CD14-positive monocyte (primary cell): ENCODE measurements around the gene LEF1. TPM values are rescaled to one million over a fixed set of nuclear protein-coding genes. Genes with fewer than 3 reads are reported as not detected.
A peak's percentile ranks its signal among the peaks of the same experiment; 100 is the strongest.

Experiments used
- DNase-seq, 3 donors: peaks; one replicate each; pipeline ENCODE4 v3.0.0-alpha.2; 2011 to 2022
- H2AFZ ChIP-seq: 2 replicates; pipeline ENCODE4 v1.6.0; 2012; ENCODE audit warnings: mild to moderate bottlenecking, low read depth, low read length, inconsistent platforms; ENCODE audit not compliant: insufficient read depth, poor library complexity, severe bottlenecking
- H3K27ac ChIP-seq, 2 donors: 1 replicate in 1 of 2; 2 replicates in 1 of 2; pipeline ENCODE4 v1.5.1; 2012 to 2013; ENCODE audit warnings: low read length in 2 of 2, control low read depth in 1 of 2, inconsistent platforms in 1 of 2, low read depth in 1 of 2, mild to moderate bottlenecking in 1 of 2
- H3K27me3 ChIP-seq, 2 donors: one replicate each; pipeline versions ENCODE4 v1.6.0 to v1.6.1; 2011 to 2013; ENCODE audit warnings: low read length in 2 of 2; ENCODE audit not compliant: control insufficient read depth in 2 of 2, insufficient read depth in 2 of 2
- H3K36me3 ChIP-seq, 2 donors: replicated peaks in 1 of 2; 1 replicate in 1 of 2; 2 replicates in 1 of 2; pipeline versions ENCODE4 v1.5.1 to v1.6.1; 2012 to 2013; ENCODE audit warnings: low read length in 2 of 2, control low read depth in 1 of 2, inconsistent platforms in 1 of 2, mild to moderate bottlenecking in 1 of 2; ENCODE audit not compliant: insufficient read depth in 2 of 2, control insufficient read depth in 1 of 2
- H3K4me1 ChIP-seq, 2 donors: 1 replicate in 1 of 2; 2 replicates in 1 of 2; pipeline versions ENCODE4 v1.5.1 to v1.6.1; 2012 to 2013; ENCODE audit warnings: low read length in 2 of 2, control low read depth in 1 of 2, inconsistent platforms in 1 of 2, mild to moderate bottlenecking in 1 of 2, moderate library complexity in 1 of 2; ENCODE audit not compliant: insufficient read depth in 2 of 2, control insufficient read depth in 1 of 2
- H3K4me2 ChIP-seq: replicated peaks from 2 replicates; pipeline ENCODE3; 2012; ENCODE audit warnings: low read length, moderate library complexity, mild to moderate bottlenecking; ENCODE audit not compliant: poor library complexity, severe bottlenecking; ENCODE audit errors: extremely low read depth
- H3K4me3 ChIP-seq, 3 experiments: fragments of 200-600 bp in 1 of 3; sonication (generic) in 1 of 3; replicated peaks in 1 of 3; 1 replicate in 2 of 3; 2 replicates in 1 of 3; pipeline ENCODE4 v1.5.1; 2011 to 2013; ENCODE audit warnings: low read length in 3 of 3, mild to moderate bottlenecking in 3 of 3, control low read depth in 2 of 3, low read depth in 2 of 3, inconsistent platforms in 1 of 3, moderate library complexity in 1 of 3
- H3K79me2 ChIP-seq: 2 replicates; pipeline ENCODE4 v1.6.0; 2012; ENCODE audit warnings: mild to moderate bottlenecking, control low read depth, inconsistent platforms, low read length, moderate library complexity; ENCODE audit not compliant: insufficient read depth
- H3K9ac ChIP-seq: 2 replicates; pipeline ENCODE4 v1.6.0; 2017; ENCODE audit warnings: low read length, mild to moderate bottlenecking; ENCODE audit not compliant: insufficient read depth, poor library complexity, severe bottlenecking
- H3K9me3 ChIP-seq, 2 donors: replicated peaks in 1 of 2; 1 replicate in 1 of 2; 2 replicates in 1 of 2; pipeline versions ENCODE4 v1.5.1 to v1.6.1; 2012 to 2013; ENCODE audit warnings: low read length in 2 of 2, control low read depth in 1 of 2; ENCODE audit not compliant: control insufficient read depth in 1 of 2, insufficient read depth in 1 of 2
- H4K20me1 ChIP-seq: 2 replicates; pipeline ENCODE4 v1.6.0; 2012; ENCODE audit warnings: mild to moderate bottlenecking, low read length, control low read depth, moderate library complexity; ENCODE audit not compliant: insufficient read depth
- H3K27ac Mint-ChIP-seq, 7 donors: one replicate each; pipeline ENCODE4 v1.8.0; 2020; ENCODE audit warnings: mild to moderate bottlenecking in 7 of 7, mixed read lengths in 7 of 7, moderate library complexity in 6 of 7, inconsistent platforms in 2 of 7
- H3K27me3 Mint-ChIP-seq, 3 donors: one replicate each; pipeline ENCODE4 v1.8.0; 2021 to 2022; ENCODE audit warnings: low read depth in 3 of 3, mild to moderate bottlenecking in 3 of 3, mixed read lengths in 3 of 3, moderate library complexity in 3 of 3, inconsistent platforms in 1 of 3
- H3K36me3 Mint-ChIP-seq, 2 donors: one replicate each; pipeline ENCODE4 v1.8.0; 2020; ENCODE audit warnings: mixed read lengths in 2 of 2, inconsistent platforms in 1 of 2, mild to moderate bottlenecking in 1 of 2
- H3K4me1 Mint-ChIP-seq: one replicate; pipeline ENCODE4 v1.8.0; 2020; ENCODE audit warnings: mild to moderate bottlenecking, mixed read lengths
- H3K4me3 Mint-ChIP-seq, 2 donors: one replicate each; pipeline ENCODE4 v1.8.0; 2020; ENCODE audit warnings: mild to moderate bottlenecking in 2 of 2, mixed read lengths in 2 of 2, moderate library complexity in 1 of 2
- H3K9me3 Mint-ChIP-seq, 7 donors: one replicate each; pipeline ENCODE4 v1.8.0; 2020 to 2022; ENCODE audit warnings: mixed read lengths in 7 of 7, mild to moderate bottlenecking in 6 of 7, moderate library complexity in 6 of 7, inconsistent platforms in 2 of 7
- WGBS: methylation state at CpG from one replicate; pipeline ENCODE4 v1.1.5; 2013; ENCODE audit warnings: missing lambda C conversion rate; ENCODE audit not compliant: insufficient coverage; 5-methylcytosine and 5-hydroxymethylcytosine counted together
- intact Hi-C, 2 donors: fragments of 100-400 bp; cut with micrococcal nuclease; formaldehyde crosslinking; loops; one replicate each; pipeline versions ENCODE4 v1.15.0 to v1.15.1; 2023
- polyA plus RNA-seq, 3 donors: library from polyadenylated mRNA; depleted of rRNA in 1 of 3; unstranded in 2 of 3; stranded (reverse) in 1 of 3; fragments of 300-500 nt in 2 of 3; fragments of >200 nt in 1 of 3; fragmentation: Illumina TruSeq in 2 of 3; gene quantifications; 1 replicate in 2 of 3; 2 replicates in 1 of 3; pipeline ENCODE4 v1.2.3, GENCODE V29; 2012 to 2021
- TF ChIP-seq, protein P1 (sequence below): fragments of 200-600 bp; IDR thresholded peaks from one replicate; pipeline ENCODE4 v1.8.0; 2022; ENCODE audit warnings: antibody characterized with exemption, mild to moderate bottlenecking

The LEF1 gene
- polyA plus RNA-seq, 3 donors = 0.29 to 1.3 (median 0.61) TPM

DNA sequence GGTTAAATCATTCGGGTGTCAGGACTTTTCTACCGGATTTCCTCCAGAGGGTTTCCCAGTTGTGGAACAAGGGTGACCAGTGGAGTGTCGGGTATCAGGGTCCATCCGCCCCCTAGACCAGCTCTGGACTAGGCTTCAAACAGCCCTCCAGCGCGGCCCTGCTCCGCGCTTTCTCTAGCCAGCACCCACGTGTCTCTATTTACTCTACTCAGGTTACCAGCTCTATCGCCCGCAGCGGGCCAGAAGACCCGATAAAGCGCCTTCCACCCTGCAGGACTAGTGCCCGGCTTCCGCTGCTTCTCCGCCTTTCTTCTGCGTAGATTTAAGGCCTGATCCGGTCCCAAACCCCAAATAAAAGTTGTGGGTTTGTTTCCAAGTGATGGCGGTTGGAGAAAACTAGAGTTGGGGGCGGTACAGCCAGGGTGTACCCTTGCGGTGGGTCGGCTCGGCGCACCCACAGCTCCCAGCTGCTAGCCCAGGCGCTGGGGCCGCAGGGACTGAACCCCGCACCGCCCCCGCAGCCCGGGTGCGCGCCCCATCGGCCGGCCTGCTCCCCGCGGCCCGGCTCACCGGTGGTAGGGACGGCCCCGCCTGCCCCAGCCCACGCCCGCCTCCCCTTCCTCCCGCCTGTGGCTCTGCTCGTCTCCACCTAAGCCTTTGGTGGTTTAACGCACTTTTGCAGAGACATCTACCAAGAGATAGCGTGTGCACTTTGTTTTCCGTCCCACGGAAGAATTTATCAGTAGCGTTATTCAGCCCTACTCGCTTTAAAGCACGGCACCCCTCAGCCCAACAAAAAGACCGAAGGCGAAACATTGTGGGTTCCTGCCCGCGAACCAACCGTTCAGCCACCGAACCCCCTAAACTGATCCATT, 2.1 kb downstream of the LEF1 start:
- intact Hi-C loops = no loop called here
- no peak overlapping the region for H3K27ac ChIP-seq
- H3K9ac ChIP-seq = no peak overlapping the region
- H3K9me3 ChIP-seq = peaks cover 0 to 39% of the 10 kb centered on the region in 2 donors
- peaks cover 12 to 28% of the 10 kb centered on the region in 2 donors for H3K4me1 ChIP-seq
- no peak for DNase-seq
- TF ChIP-seq, protein P1, sequence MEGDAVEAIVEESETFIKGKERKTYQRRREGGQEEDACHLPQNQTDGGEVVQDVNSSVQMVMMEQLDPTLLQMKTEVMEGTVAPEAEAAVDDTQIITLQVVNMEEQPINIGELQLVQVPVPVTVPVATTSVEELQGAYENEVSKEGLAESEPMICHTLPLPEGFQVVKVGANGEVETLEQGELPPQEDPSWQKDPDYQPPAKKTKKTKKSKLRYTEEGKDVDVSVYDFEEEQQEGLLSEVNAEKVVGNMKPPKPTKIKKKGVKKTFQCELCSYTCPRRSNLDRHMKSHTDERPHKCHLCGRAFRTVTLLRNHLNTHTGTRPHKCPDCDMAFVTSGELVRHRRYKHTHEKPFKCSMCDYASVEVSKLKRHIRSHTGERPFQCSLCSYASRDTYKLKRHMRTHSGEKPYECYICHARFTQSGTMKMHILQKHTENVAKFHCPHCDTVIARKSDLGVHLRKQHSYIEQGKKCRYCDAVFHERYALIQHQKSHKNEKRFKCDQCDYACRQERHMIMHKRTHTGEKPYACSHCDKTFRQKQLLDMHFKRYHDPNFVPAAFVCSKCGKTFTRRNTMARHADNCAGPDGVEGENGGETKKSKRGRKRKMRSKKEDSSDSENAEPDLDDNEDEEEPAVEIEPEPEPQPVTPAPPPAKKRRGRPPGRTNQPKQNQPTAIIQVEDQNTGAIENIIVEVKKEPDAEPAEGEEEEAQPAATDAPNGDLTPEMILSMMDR = no peak
- H3K4me3 Mint-ChIP-seq = peak overlapping the region; percentile 85 to 96
- H3K27me3 ChIP-seq = peaks cover 81 to 96% of the 10 kb centered on the region in 2 donors
- H4K20me1 ChIP-seq = no peaks in the 10 kb centered on the region
- no peaks in the 10 kb centered on the region for H3K79me2 ChIP-seq
- no peak overlapping the region for H3K27ac Mint-ChIP-seq
- H3K27me3 Mint-ChIP-seq = peaks cover 70 to 89% (median 88%) of the 10 kb centered on the region in 3 donors
- H3K36me3 ChIP-seq = no peaks in the 10 kb centered on the region
- 2% methylated on average over 56 of the region's 58 CpGs for WGBS
- H2AFZ ChIP-seq = no peak overlapping the region
- peaks cover 0 to 10% of the 10 kb centered on the region in 2 donors for H3K36me3 Mint-ChIP-seq
- H3K4me3 ChIP-seq = peak overlapping the region in 1 of 3 experiments; percentile 70
- H3K4me2 ChIP-seq = peak overlapping the region; percentile 63
- H3K4me1 Mint-ChIP-seq = peaks cover 33% of the 10 kb centered on the region
- H3K9me3 Mint-ChIP-seq = peaks cover 0 to 19% (median 10%) of the 10 kb centered on the region in 7 donors

DNA sequence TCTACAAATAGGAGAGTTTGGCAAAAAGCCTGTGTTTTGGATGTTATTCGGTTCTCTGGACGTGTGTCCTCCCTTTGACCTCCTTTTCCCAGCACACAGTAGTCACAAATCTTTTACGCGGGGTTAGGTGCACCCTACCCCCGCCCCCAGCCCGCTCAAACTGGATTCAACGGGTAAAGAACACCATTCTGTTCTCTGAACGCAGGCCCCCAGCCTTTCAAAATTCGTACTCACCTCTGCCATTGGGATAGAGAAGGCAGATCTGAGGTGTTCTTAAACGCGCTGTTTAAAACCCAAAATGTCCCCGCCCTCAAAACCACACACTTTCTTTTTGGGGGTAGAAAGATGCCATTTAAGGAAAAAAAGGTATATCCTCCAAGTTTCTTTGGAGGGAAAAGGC, 2.7 kb downstream of the LEF1 start:
- TF ChIP-seq, protein P1 = no peak
- H3K9me3 ChIP-seq = peaks cover 0 to 33% of the 10 kb centered on the region in 2 donors
- Mint-ChIP-seq H3K27me3 (peaks cover 69 to 88% (median 83%) of the 10 kb centered on the region in 3 donors), H3K9me3 (peaks cover 0 to 15% (median 6%) of the 10 kb centered on the region in 7 donors), H3K4me1 (peaks cover 27% of the 10 kb centered on the region), H3K36me3 (peaks cover 0 to 8% of the 10 kb centered on the region in 2 donors), H3K4me3 (peak overlapping the region; percentile 44 to 75), H3K27ac (no peak overlapping the region)
- no peak overlapping the region for H3K4me3 ChIP-seq
- no peak overlapping the region for H3K9ac ChIP-seq
- H3K79me2 ChIP-seq = no peaks in the 10 kb centered on the region
- H3K27me3 ChIP-seq = peaks cover 77 to 94% of the 10 kb centered on the region in 2 donors
- peak overlapping the region; percentile 63 for H3K4me2 ChIP-seq
- H3K27ac ChIP-seq = no peak overlapping the region
- intact Hi-C loops = no loop called here
- no peaks in the 10 kb centered on the region for H3K36me3 ChIP-seq
- WGBS = no CpG with 5 or more reads among the region's 12 CpGs
- H2AFZ ChIP-seq = no peak overlapping the region
- no peak for DNase-seq
- H3K4me1 ChIP-seq = peaks cover 12 to 26% of the 10 kb centered on the region in 2 donors
- H4K20me1 ChIP-seq = no peaks in the 10 kb centered on the region
